ENCODE measurements around the gene ZNF223. TPM values are rescaled to one million over a fixed set of nuclear protein-coding genes. Genes with fewer than 3 reads are reported as not detected.

Gene ZNF223
- total RNA-seq, 1 donor from 2014 or later = 17.7 TPM

- Histone ChIP-seq H3K4me3 (peak overlapping the region; percentile 71 to 76), H3K27ac (no peak overlapping the region), H3K27me3 (no peaks in the 10 kb centered on the region), H3K36me3 (peaks cover 0 to 31% of the 10 kb centered on the region in 2 donors), H3K9me3 (peaks cover 10% of the 10 kb centered on the region), H3K4me1 (peaks cover 13% of the 10 kb centered on the region)
- no peak for DNase-seq (ENCODE audit: extremely low spot score in 2 of 2)
- intact Hi-C loops (cut with DNase I) = no loop called here
- TF ChIP-seq POLR2AphosphoS5 (IDR thresholded peaks at IDR 0.05; ENCODE audit: insufficient read depth in 1 of 2, low read depth in 1 of 2) = no peak
- TF ChIP-seq, protein P1, sequence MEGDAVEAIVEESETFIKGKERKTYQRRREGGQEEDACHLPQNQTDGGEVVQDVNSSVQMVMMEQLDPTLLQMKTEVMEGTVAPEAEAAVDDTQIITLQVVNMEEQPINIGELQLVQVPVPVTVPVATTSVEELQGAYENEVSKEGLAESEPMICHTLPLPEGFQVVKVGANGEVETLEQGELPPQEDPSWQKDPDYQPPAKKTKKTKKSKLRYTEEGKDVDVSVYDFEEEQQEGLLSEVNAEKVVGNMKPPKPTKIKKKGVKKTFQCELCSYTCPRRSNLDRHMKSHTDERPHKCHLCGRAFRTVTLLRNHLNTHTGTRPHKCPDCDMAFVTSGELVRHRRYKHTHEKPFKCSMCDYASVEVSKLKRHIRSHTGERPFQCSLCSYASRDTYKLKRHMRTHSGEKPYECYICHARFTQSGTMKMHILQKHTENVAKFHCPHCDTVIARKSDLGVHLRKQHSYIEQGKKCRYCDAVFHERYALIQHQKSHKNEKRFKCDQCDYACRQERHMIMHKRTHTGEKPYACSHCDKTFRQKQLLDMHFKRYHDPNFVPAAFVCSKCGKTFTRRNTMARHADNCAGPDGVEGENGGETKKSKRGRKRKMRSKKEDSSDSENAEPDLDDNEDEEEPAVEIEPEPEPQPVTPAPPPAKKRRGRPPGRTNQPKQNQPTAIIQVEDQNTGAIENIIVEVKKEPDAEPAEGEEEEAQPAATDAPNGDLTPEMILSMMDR (IDR thresholded peaks at IDR 0.05) = no peak
- no peak for TF ChIP-seq POLR2A (IDR thresholded peaks at IDR 0.05)
Observed at GRCh38 chr19:44024900-44025216, 27.0 kb upstream of the ZNF223 start.

DNA sequence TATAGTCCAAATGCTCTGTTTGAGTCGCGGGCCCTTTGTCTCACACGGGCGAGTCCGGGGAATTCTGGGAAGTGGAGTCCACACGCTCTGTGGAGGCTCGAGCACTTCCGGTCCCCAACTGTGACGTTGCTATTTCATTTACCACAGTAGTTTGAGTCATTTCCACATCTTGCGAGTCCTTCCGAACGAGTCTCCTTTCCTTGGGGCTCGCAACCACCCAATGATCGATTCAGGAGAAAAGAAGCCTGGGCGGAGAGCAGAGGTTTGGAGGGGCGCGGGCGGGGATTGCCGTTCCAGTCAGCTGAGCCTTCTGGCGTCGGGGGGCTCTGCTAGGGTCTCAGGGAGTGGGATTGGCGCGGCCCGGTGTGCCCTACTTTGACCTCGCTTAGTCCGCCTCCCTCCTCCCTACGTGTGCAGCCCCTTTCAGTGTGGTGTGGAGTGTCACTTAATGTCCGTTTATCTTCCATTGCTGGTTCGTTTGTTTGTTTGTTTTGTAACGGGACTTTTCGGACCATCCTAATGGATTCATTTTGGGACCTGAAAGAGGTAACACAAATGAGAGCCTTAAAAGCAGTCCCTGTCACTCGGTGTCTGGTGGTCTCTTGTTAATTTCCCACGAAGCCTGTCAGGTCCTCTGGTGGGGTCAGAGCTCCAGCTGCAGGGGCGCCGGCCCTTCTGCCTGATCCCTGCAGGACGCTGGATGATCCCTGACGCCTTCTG, 26.5 kb upstream of the ZNF223 start, which contains the start of gene ZNF222:
ZNF222 (plus strand) TSS at position 163 of the 720 bp plus-strand sequence; CDS start at position 221, 58 bp downstream.
- no peaks in the 10 kb centered on the region for H3K27me3 ChIP-seq
- H3K4me3 ChIP-seq = peak within 1 kb of the TSS; percentile 71 to 76
- H3K4me1 ChIP-seq = peaks cover 13% of the 10 kb centered on the region
- TF ChIP-seq, protein P1 (IDR thresholded peaks at IDR 0.05) = no peak
- TF ChIP-seq POLR2AphosphoS5 (IDR thresholded peaks at IDR 0.05; ENCODE audit: insufficient read depth in 1 of 2, low read depth in 1 of 2) (peak; percentile 36 to 84), POLR2A (IDR thresholded peaks at IDR 0.05) (no peak)
- no peak for DNase-seq (ENCODE audit: extremely low spot score in 2 of 2)
- H3K9me3 ChIP-seq = peaks cover 15% of the 10 kb centered on the region
- H3K36me3 ChIP-seq = peaks cover 0 to 36% of the 10 kb centered on the region in 2 donors
- no peak within 1 kb of the TSS for H3K27ac ChIP-seq
- intact Hi-C loops (cut with DNase I) = no loop called here

GRCh38 chr19:44026622-44027021, 25.2 kb upstream of the ZNF223 start:
- Histone ChIP-seq H3K4me1 (peaks cover 13% of the 10 kb centered on the region), H3K27ac (no peak overlapping the region), H3K4me3 (no peak overlapping the region), H3K36me3 (peaks cover under 1 to 49% of the 10 kb centered on the region in 2 donors), H3K27me3 (no peaks in the 10 kb centered on the region), H3K9me3 (peaks cover 27% of the 10 kb centered on the region)
- TF ChIP-seq POLR2A (IDR thresholded peaks at IDR 0.05) = no peak
- no peak for TF ChIP-seq POLR2AphosphoS5 (IDR thresholded peaks at IDR 0.05; ENCODE audit: insufficient read depth in 1 of 2, low read depth in 1 of 2)
- TF ChIP-seq, protein P1 (IDR thresholded peaks at IDR 0.05) = no peak
- no peak for DNase-seq (ENCODE audit: extremely low spot score in 2 of 2)
- intact Hi-C loops (cut with DNase I) = no loop called here

- no peak overlapping the region for H3K27ac ChIP-seq
- H3K36me3 ChIP-seq = peaks cover 9 to 62% of the 10 kb centered on the region in 2 donors
- no peak overlapping the region for H3K4me3 ChIP-seq
- H3K4me1 ChIP-seq = no peaks in the 10 kb centered on the region
- H3K9me3 ChIP-seq = peaks cover 63% of the 10 kb centered on the region
- intact Hi-C loops (cut with DNase I) = no loop called here
- TF ChIP-seq POLR2AphosphoS5 (IDR thresholded peaks at IDR 0.05; ENCODE audit: insufficient read depth in 1 of 2, low read depth in 1 of 2) = no peak
- no peak for TF ChIP-seq POLR2A (IDR thresholded peaks at IDR 0.05)
- TF ChIP-seq, protein P1 (IDR thresholded peaks at IDR 0.05) = no peak
- no peak for DNase-seq (ENCODE audit: extremely low spot score in 2 of 2)
- no peaks in the 10 kb centered on the region for H3K27me3 ChIP-seq
Observed at GRCh38 chr19:44032001-44032610, 19.7 kb upstream of the ZNF223 start.

GRCh38 chr19:44042147-44042546, 9.7 kb upstream of the ZNF223 start:
- intact Hi-C loops (cut with DNase I) = no loop called here
- H3K9me3 ChIP-seq = no peaks in the 10 kb centered on the region

More at GRCh38 chr19:44042147-44042546, 9.7 kb upstream of the ZNF223 start:
- TF ChIP-seq POLR2A (IDR thresholded peaks at IDR 0.05) (no peak), POLR2AphosphoS5 (IDR thresholded peaks at IDR 0.05; ENCODE audit: insufficient read depth in 1 of 2, low read depth in 1 of 2) (no peak)
- TF ChIP-seq, protein P1 (IDR thresholded peaks at IDR 0.05) = no peak
- no peaks in the 10 kb centered on the region for H3K4me1 ChIP-seq
- no peaks in the 10 kb centered on the region for H3K27me3 ChIP-seq
- no peak overlapping the region for H3K27ac ChIP-seq
- H3K4me3 ChIP-seq = no peak overlapping the region
- no peak for DNase-seq (ENCODE audit: extremely low spot score in 2 of 2)
- no peaks in the 10 kb centered on the region for H3K36me3 ChIP-seq
